ENCODE measurements around the gene MEX3C.

DNA sequence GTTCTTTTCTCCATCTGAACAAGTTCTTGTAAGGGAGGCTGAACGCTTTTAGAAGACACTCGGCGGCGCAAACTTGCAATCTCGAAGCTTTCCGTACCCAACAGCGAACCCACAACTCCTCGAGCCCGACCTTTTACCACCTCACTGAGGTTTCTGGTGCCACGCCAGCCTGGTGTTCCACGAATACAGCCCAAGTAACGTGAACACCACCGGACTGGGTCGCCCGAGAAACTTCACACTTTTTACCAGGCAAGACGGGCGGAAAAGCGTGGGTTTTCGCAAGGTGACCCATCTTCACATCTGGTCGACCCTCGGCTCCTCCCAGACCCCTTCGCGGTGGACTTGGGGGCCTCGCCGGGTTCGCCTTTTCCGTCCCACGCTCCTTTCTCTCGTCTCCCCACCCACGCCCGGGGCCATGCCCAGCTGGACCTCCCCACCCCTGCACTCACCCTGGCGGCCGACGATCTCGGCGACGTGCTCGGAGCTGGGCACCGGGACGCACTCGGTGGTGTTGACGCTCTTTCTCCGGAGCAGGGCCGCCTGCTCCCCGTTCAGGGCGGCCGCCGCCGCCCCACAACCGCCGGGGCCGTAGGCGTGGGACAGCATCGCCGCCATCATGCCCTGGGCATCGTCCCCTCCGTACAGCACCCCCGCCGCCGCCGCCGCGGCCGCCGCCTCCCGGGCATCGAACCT is 1.2 kb downstream of the MEX3C start:
- no peak for TF ChIP-seq SUZ12 (IDR thresholded peaks at IDR 0.05; ENCODE audit: extremely low read depth, insufficient read depth, insufficient read length)
- TF ChIP-seq YY1 (IDR thresholded peaks at IDR 0.05; ENCODE audit: insufficient read depth, insufficient read length): no peak

Measured in NT2/D1 (cell line).